Cardiac muscle cell (in vitro differentiated cells and primary cell): ENCODE measurements around the gene CRTC1. TPM values are rescaled to one million over a fixed set of nuclear protein-coding genes. Genes with fewer than 3 reads are reported as not detected.

ENCODE experiments used
- DNase-seq, 2 donors: peaks; one replicate each; pipeline versions ENCODE4 v3.0.0 to v3.0.0-alpha.2; 2010 to 2017; ENCODE audit warnings: low read depth in 1 of 2, low spot score in 1 of 2
- H3K27ac ChIP-seq: fragments of 200-600 bp; sonication (generic); 2 replicates; pipeline ENCODE4 v1.5.1; 2016
- H3K27me3 ChIP-seq: fragments of 200-600 bp; sonication (generic); 2 replicates; pipeline ENCODE4 v1.6.0; 2016; ENCODE audit warnings: control low read depth
- H3K36me3 ChIP-seq: fragments of 200-600 bp; sonication (generic); 2 replicates; pipeline ENCODE4 v1.5.1; 2016; ENCODE audit warnings: control low read depth
- H3K4me1 ChIP-seq: fragments of 200-600 bp; sonication (generic); 2 replicates; pipeline ENCODE4 v1.8.1; 2017; ENCODE audit warnings: low read depth, mild to moderate bottlenecking, mixed run types
- H3K4me3 ChIP-seq: fragments of 200-600 bp; sonication (generic); 2 replicates; pipeline ENCODE4 v1.5.1; 2016; ENCODE audit warnings: mild to moderate bottlenecking
- H3K9me3 ChIP-seq: fragments of 200-600 bp; sonication (generic); 2 replicates; pipeline ENCODE4 v1.5.1; 2017; ENCODE audit warnings: low read depth, mild to moderate bottlenecking, control low read depth
- polyA plus RNA-seq: library from polyadenylated mRNA; unstranded; fragments of >200 nt; fragmentation: Nextera tagmentation; extraction: Ambion mirVana; gene quantifications from 2 replicates; pipeline ENCODE4 v1.2.1, GENCODE V29; 2016
- total RNA-seq: library from RNA; depleted of rRNA; stranded (reverse); fragments of >200 nt; gene quantifications from 2 replicates; pipeline ENCODE4 v1.2.3, GENCODE V29; 2016
- TF ChIP-seq, protein P1 (sequence below): IDR thresholded peaks from 2 replicates; pipeline ENCODE4 v1.5.1; 2012; ENCODE audit warnings: low read depth, mild to moderate bottlenecking, low read length

Gene CRTC1
- total and polyA plus RNA-seq, 2 experiments from 2014 or later = 4.0 to 13.8 TPM

DNA sequence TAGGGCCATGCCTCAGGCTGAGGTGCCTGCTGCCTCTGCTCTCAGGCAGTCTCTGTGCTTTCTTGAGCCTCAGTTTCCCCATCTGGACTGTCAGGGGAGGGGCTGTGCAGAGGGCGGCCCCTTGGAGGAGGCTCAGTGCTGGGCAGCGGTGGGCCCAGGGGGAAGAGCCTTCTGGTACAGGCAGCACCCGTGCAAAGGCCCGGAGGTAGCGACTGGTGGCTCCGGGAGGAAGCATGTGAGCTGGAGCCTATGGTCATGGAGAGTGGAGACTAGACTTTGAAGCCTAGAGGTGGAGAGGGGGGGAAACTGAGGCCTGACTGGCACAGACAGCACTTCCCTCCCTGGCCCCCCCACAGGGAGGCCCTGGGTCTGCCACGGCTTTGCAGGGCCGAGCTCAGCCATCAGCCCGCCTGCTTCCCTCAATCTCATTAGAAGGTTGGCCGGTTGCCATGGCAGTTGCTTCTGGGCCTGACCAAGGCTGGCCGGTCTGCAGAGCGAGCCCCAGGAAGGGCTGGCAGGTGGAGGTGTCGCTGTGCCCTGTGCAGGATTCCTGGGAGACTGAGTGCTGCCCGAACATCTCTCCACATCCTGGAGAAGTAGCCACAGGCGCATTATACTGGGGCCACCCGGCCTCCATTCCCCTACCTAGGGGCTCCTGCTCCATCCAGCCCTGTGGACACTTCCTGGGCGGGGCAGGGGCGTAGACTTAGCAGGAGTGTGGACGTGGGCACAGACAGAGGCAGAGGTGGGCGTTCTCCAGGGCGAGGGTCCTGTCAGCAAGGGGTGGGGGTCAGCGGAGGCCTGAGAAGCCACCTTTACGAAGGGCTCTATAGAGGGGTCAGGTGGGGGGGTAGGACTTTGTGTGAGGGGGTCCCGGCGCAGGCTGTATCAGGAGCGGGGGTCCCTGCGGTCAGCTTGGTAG is 53.2 kb downstream of the CRTC1 start:
- no peaks in the 10 kb centered on the region for H3K36me3 ChIP-seq
- no peak overlapping the region for H3K27ac ChIP-seq
- TF ChIP-seq, protein P1, sequence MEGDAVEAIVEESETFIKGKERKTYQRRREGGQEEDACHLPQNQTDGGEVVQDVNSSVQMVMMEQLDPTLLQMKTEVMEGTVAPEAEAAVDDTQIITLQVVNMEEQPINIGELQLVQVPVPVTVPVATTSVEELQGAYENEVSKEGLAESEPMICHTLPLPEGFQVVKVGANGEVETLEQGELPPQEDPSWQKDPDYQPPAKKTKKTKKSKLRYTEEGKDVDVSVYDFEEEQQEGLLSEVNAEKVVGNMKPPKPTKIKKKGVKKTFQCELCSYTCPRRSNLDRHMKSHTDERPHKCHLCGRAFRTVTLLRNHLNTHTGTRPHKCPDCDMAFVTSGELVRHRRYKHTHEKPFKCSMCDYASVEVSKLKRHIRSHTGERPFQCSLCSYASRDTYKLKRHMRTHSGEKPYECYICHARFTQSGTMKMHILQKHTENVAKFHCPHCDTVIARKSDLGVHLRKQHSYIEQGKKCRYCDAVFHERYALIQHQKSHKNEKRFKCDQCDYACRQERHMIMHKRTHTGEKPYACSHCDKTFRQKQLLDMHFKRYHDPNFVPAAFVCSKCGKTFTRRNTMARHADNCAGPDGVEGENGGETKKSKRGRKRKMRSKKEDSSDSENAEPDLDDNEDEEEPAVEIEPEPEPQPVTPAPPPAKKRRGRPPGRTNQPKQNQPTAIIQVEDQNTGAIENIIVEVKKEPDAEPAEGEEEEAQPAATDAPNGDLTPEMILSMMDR = no peak
- DNase-seq = no peak
- H3K4me1 ChIP-seq = peaks cover 25% of the 10 kb centered on the region
- no peak overlapping the region for H3K4me3 ChIP-seq
- H3K27me3 ChIP-seq = no peaks in the 10 kb centered on the region
- H3K9me3 ChIP-seq = no peaks in the 10 kb centered on the region

DNA sequence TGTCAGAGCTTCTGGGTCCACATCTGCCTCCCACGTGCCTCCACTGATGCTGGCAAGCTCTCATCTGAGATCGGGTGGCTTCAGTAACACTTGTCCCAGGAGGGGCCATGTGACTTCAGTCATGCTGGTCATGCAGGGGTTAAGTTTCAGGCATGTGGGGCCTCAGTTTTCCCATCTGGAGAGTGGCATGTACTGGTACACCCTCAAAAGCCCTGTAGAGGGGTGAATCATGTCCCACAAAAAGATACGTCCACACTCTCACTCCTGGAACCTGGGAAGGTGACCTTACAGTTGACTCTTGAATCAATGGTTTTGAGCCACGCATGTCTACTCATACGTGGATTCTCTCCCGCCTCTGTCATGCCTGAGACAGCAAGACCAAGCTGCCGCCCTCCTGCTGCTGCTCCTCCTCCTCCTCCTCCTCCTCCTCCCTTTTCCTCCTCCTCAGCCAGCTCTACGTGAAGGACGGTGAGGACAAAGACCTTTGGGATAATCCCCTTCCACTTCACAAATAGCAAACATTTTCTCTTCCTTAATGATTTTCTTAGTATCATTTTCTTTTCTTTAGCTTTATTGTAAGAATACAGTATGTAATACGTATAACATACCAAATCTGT is 54.0 kb downstream of the CRTC1 start:
- Histone ChIP-seq H3K9me3 (no peaks in the 10 kb centered on the region), H3K27me3 (no peaks in the 10 kb centered on the region), H3K4me1 (peaks cover 29% of the 10 kb centered on the region), H3K4me3 (no peak overlapping the region), H3K36me3 (no peaks in the 10 kb centered on the region), H3K27ac (no peak overlapping the region)
- no peak for DNase-seq
- TF ChIP-seq, protein P1 = no peak

DNA sequence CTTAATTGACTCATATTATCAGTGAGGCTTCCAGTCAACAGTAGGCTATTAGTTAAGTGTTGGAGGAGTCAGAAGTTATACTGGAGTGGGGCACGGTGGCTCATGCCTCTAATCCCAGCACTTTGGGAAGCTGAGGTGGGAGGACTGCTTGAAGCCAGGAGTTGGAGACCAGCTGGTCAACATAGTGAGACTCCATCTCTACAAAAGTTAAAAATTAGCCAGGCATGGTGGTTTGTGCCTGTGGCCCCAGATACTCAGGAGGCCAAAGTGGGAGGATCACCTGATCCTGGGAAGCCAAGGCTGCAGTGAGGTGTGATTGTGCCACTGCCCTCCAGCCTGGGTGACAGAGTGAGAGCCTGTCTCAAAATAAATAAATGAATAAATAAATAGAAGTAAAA is 54.5 kb downstream of the CRTC1 start:
- TF ChIP-seq, protein P1 = no peak
- Histone ChIP-seq H3K9me3 (no peaks in the 10 kb centered on the region), H3K27me3 (no peaks in the 10 kb centered on the region), H3K36me3 (no peaks in the 10 kb centered on the region), H3K4me3 (no peak overlapping the region), H3K27ac (no peak overlapping the region), H3K4me1 (peaks cover 34% of the 10 kb centered on the region)
- no peak for DNase-seq

DNA sequence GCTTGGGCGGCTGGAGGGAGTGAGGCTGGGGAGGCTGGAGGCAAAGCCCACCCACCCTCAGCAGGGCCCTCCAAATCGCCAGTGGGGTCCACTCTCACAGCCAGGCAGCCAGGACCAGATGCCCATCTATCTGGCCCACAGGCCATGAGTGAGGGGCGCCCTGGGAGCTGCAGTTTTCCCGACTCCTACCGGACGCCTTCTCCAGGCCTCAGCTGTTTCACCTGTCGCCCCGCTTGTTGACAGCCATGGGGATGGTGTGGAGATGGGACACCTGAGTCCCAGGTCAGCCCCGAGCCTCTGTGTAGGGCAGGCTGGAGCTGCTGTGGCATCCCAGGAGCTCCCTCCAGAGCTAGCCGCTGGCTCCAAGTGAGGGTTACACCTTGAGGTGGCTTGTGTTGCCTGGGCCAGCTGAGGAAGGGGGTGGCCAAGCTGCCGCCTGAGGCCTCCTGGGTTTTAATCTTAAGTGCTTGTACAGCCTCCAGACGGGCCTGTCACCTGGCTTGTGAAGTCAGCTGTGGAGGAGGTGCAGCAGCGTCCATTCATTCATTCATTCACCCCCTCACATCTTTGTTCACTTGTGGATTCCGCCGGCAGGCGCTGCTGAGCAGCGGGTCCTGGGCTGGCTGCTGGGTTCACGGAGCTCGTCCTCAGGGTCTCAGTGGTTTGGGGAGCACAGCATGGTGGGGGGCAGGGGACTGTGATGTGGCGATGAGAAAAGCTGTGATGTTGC is 55.6 kb downstream of the CRTC1 start:
- no peak overlapping the region for H3K27ac ChIP-seq
- TF ChIP-seq, protein P1 = no peak
- no peak overlapping the region for H3K4me3 ChIP-seq
- H3K27me3 ChIP-seq = no peaks in the 10 kb centered on the region
- no peak for DNase-seq
- no peaks in the 10 kb centered on the region for H3K36me3 ChIP-seq
- peaks cover 44% of the 10 kb centered on the region for H3K4me1 ChIP-seq
- H3K9me3 ChIP-seq = no peaks in the 10 kb centered on the region

DNA sequence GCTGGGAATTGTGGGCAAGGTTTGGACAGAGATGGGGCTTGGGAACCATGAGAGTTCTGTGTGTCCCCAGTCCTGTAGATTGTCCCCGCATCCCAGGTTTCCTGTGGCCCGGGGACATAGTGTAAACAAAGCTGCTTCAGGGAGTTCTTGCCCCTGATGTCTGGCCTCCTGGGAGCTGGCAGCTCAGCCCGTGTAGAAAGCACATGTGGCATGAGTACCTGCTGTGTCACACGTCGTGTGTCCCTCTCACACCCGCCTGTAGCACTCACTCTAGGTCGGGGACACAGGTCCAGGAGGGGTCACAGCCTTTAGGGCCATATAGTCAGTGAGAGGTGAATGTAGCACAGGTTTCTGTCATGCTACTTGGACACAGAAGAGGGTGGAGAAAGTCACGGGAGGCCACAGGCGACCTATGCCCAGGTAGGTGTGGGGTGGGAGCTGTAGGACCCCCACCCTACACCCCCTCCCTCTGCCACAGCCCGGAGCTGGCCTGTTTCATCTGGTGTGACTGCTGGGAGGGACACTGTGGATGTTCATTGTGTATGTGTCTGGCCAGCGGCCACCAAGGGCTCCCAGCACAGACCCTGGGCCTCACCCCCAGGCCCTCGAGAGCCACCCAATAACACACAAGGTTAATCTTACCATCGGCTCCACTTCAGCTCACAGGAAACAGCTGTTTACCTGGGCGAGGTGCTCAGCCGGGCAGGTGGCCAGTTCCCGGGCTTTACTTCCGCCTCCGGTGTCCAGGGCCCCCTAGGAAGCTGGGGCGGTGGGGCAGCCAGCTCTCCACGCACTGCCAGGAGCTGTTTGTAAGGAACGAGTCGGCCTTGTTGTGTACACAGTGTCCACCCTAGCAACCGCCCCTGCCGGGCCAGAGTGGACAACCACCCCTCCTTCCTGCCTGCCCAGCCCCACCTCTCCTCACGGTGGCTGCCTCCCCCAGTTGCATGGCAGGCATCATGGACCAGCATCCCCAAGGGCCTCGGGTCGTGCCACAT is 57.9 kb downstream of the CRTC1 start:
- Histone ChIP-seq H3K4me1 (peaks cover 53% of the 10 kb centered on the region), H3K9me3 (no peaks in the 10 kb centered on the region), H3K4me3 (no peak overlapping the region), H3K36me3 (no peaks in the 10 kb centered on the region), H3K27me3 (no peaks in the 10 kb centered on the region), H3K27ac (peak overlapping the region; percentile 92)
- TF ChIP-seq, protein P1 = no peak
- no peak for DNase-seq
